Skeletal muscle satellite cell (primary cell): ENCODE measurements around the gene LAMP2.

Experiments used
- H3K27me3 ChIP-seq: 2 replicates; pipeline ENCODE4 v1.7.0; 2013; ENCODE audit warnings: low read length; ENCODE audit not compliant: control insufficient read depth, insufficient read depth
- H3K36me3 ChIP-seq: 2 replicates; pipeline ENCODE4 v1.7.0; 2013; ENCODE audit warnings: mild to moderate bottlenecking, control low read depth, low read length; ENCODE audit not compliant: insufficient read depth
- H3K4me1 ChIP-seq: 2 replicates; pipeline ENCODE4 v1.7.0; 2013; ENCODE audit warnings: low read length; ENCODE audit not compliant: control insufficient read depth, insufficient read depth
- H3K4me2 ChIP-seq: 2 replicates; pipeline ENCODE4 v1.7.0; 2013; ENCODE audit warnings: mild to moderate bottlenecking, low read length
- H3K4me3 ChIP-seq: 2 replicates; pipeline ENCODE4 v1.7.0; 2013; ENCODE audit warnings: low read length
- H3K9ac ChIP-seq: 2 replicates; pipeline ENCODE4 v1.7.0; 2013; ENCODE audit warnings: mild to moderate bottlenecking, low read depth, low read length, moderate library complexity
- H3K9me3 ChIP-seq: replicated peaks from 2 replicates; pipeline ENCODE4 v1.7.0; 2013; ENCODE audit warnings: mild to moderate bottlenecking, control low read depth, low read length

The LAMP2 gene

GRCh38 chrX:120456973-120457372 lies 12.1 kb downstream of the LAMP2 start:
- Histone ChIP-seq H3K27me3 (no peaks in the 10 kb centered on the region), H3K9ac (no peak overlapping the region), H3K4me1 (peaks cover 19% of the 10 kb centered on the region), H3K4me3 (no peak overlapping the region), H3K4me2 (peak overlapping the region; percentile 48), H3K9me3 (no peaks in the 10 kb centered on the region), H3K36me3 (peaks cover 6% of the 10 kb centered on the region)

- Histone ChIP-seq H3K27me3 (no peaks in the 10 kb centered on the region), H3K4me2 (no peak overlapping the region), H3K9ac (no peak overlapping the region), H3K9me3 (no peaks in the 10 kb centered on the region), H3K4me1 (peaks cover 19% of the 10 kb centered on the region), H3K4me3 (no peak overlapping the region), H3K36me3 (peaks cover 6% of the 10 kb centered on the region)
Observed at GRCh38 chrX:120453985-120454384, 15.1 kb downstream of the LAMP2 start.

GRCh38 chrX:120452131-120452530 lies 17.0 kb downstream of the LAMP2 start:
- Histone ChIP-seq H3K27me3 (no peaks in the 10 kb centered on the region), H3K36me3 (peaks cover 9% of the 10 kb centered on the region), H3K4me1 (peaks cover 4% of the 10 kb centered on the region), H3K9me3 (no peaks in the 10 kb centered on the region), H3K4me3 (no peak overlapping the region), H3K9ac (no peak overlapping the region), H3K4me2 (no peak overlapping the region)

- H3K27me3 ChIP-seq = no peaks in the 10 kb centered on the region
- H3K4me3 ChIP-seq = no peak overlapping the region
- H3K9me3 ChIP-seq = no peaks in the 10 kb centered on the region
- no peak overlapping the region for H3K4me2 ChIP-seq
- H3K36me3 ChIP-seq = peaks cover 16% of the 10 kb centered on the region
- no peak overlapping the region for H3K9ac ChIP-seq
- peaks cover 8% of the 10 kb centered on the region for H3K4me1 ChIP-seq
Observed at GRCh38 chrX:120450163-120450562, 18.9 kb downstream of the LAMP2 start.

- peaks cover 30% of the 10 kb centered on the region for H3K36me3 ChIP-seq
- H3K27me3 ChIP-seq = no peaks in the 10 kb centered on the region
- H3K4me2 ChIP-seq = peak overlapping the region; percentile 1
- H3K9ac ChIP-seq = no peak overlapping the region
- peaks cover 8% of the 10 kb centered on the region for H3K4me1 ChIP-seq
- no peak overlapping the region for H3K4me3 ChIP-seq
- no peaks in the 10 kb centered on the region for H3K9me3 ChIP-seq
Observed at GRCh38 chrX:120446498-120446897, 22.6 kb downstream of the LAMP2 start.

GRCh38 chrX:120439921-120440320 lies 29.2 kb downstream of the LAMP2 start:
- Histone ChIP-seq H3K9me3 (no peaks in the 10 kb centered on the region), H3K4me2 (no peak overlapping the region), H3K27me3 (no peaks in the 10 kb centered on the region), H3K4me1 (no peaks in the 10 kb centered on the region), H3K36me3 (peaks cover 36% of the 10 kb centered on the region), H3K4me3 (no peak overlapping the region), H3K9ac (no peak overlapping the region)

- Histone ChIP-seq H3K4me1 (peaks cover 39% of the 10 kb centered on the region), H3K4me3 (no peak overlapping the region), H3K36me3 (no peaks in the 10 kb centered on the region), H3K4me2 (no peak overlapping the region), H3K9ac (peak overlapping the region; percentile 32), H3K27me3 (no peaks in the 10 kb centered on the region), H3K9me3 (no peaks in the 10 kb centered on the region)
Observed at GRCh38 chrX:120429776-120430540, 39.1 kb downstream of the LAMP2 start.

- Histone ChIP-seq H3K27me3 (no peaks in the 10 kb centered on the region), H3K4me2 (no peak overlapping the region), H3K4me3 (no peak overlapping the region), H3K9ac (no peak overlapping the region), H3K9me3 (no peaks in the 10 kb centered on the region), H3K36me3 (no peaks in the 10 kb centered on the region), H3K4me1 (peaks cover 39% of the 10 kb centered on the region)
Observed at GRCh38 chrX:120428309-120428708, 40.8 kb downstream of the LAMP2 start.

GRCh38 chrX:120426599-120426998 lies 42.5 kb downstream of the LAMP2 start:
- Histone ChIP-seq H3K36me3 (no peaks in the 10 kb centered on the region), H3K4me3 (no peak overlapping the region), H3K9me3 (no peaks in the 10 kb centered on the region), H3K4me1 (peaks cover 39% of the 10 kb centered on the region), H3K4me2 (peak overlapping the region; percentile 54), H3K27me3 (no peaks in the 10 kb centered on the region), H3K9ac (peak overlapping the region; percentile 19)

- Histone ChIP-seq H3K4me2 (no peak overlapping the region), H3K36me3 (no peaks in the 10 kb centered on the region), H3K9ac (no peak overlapping the region), H3K4me1 (no peaks in the 10 kb centered on the region), H3K27me3 (no peaks in the 10 kb centered on the region), H3K9me3 (no peaks in the 10 kb centered on the region), H3K4me3 (no peak overlapping the region)
Observed at GRCh38 chrX:120419463-120419862, 49.6 kb downstream of the LAMP2 start.

- Histone ChIP-seq H3K4me1 (no peaks in the 10 kb centered on the region), H3K9me3 (no peaks in the 10 kb centered on the region), H3K36me3 (no peaks in the 10 kb centered on the region), H3K9ac (no peak overlapping the region), H3K27me3 (peaks cover 2% of the 10 kb centered on the region), H3K4me3 (no peak overlapping the region), H3K4me2 (no peak overlapping the region)
Observed at GRCh38 chrX:120408168-120408567, 60.9 kb downstream of the LAMP2 start.

- H3K36me3 ChIP-seq = no peaks in the 10 kb centered on the region
- H3K9ac ChIP-seq = no peak overlapping the region
- H3K4me2 ChIP-seq = no peak overlapping the region
- no peak overlapping the region for H3K4me3 ChIP-seq
- no peaks in the 10 kb centered on the region for H3K4me1 ChIP-seq
- no peaks in the 10 kb centered on the region for H3K9me3 ChIP-seq
- peaks cover 2% of the 10 kb centered on the region for H3K27me3 ChIP-seq
Observed at GRCh38 chrX:120406638-120407037, 62.5 kb downstream of the LAMP2 start.
